Peyer's patch (tissue), 4 donors: ENCODE data around the gene HNMT.

Source experiments
- CTCF ChIP-seq, 6 experiments: fragments of 450-650 bp in 4 of 6; fragments of 200-600 bp in 2 of 6; sonication (generic) in 1 of 6; IDR thresholded peaks; one replicate each; pipeline ENCODE4 v1.5.1; 2017 to 2019; ENCODE audit warnings: antibody characterized with exemption in 6 of 6, mild to moderate bottlenecking in 3 of 6, moderate library complexity in 1 of 6
- POLR2A ChIP-seq, 2 donors: fragments of 450-650 bp; IDR thresholded peaks; one replicate each; pipeline ENCODE4 v1.5.1; 2017; ENCODE audit warnings: antibody characterized with exemption in 2 of 2, mild to moderate bottlenecking in 2 of 2, moderate library complexity in 2 of 2

GRCh38 chr2:137942037-137942832, 22.0 kb upstream of the HNMT start:
- TF ChIP-seq CTCF (IDR thresholded peaks at IDR 0.05) (no peak), POLR2A (IDR thresholded peaks at IDR 0.05) (no peak)
